NCI-H2081 treated with DMSO at 0.1 percent for 48 hours (cell line): ENCODE data around the gene SDHA.
"Not testable (repeated sequence)": the region's sequence is repeated elsewhere in the genome, so short reads cannot be mapped to it uniquely, and the experiment has no call there.

Experiments
- DNase-seq: peaks from one replicate; lab custom pipeline; 2025; lab: John Stamatoyannopoulos, UW

The SDHA gene

DNA sequence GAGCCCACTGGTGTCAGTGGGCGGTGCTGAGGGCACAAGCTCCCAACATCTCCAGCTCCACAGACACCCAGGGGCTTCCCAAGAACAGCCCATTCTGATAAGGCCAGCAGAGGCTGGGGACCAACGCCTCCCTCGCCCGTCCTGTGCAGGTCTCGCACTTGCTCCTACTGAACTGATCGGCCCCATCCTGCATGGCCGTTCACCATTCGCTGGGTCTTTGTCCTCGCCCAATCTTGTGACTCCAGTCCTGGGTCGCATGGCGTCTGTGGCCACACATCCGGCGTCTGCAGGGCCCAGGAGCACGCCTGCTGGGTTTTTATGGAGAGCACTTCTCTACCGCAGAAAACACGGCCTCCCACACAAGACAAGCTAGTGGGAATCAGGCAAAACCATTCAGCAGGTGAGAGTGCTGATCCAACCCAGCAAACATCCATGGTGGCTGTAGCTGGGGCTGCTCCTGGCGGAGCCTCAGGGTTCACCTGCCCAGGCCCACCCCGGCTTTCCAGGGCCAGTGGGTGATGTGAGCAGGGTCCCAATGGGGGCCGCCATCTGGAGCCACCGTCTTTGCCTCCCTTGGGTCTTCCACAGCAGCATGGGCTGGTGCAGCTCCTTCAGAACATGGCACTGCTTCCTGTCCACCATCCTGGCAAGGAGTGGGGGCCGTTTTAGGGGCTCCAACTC lies 19.5 kb upstream of the SDHA start:
- DNase-seq, result no peak

DNA sequence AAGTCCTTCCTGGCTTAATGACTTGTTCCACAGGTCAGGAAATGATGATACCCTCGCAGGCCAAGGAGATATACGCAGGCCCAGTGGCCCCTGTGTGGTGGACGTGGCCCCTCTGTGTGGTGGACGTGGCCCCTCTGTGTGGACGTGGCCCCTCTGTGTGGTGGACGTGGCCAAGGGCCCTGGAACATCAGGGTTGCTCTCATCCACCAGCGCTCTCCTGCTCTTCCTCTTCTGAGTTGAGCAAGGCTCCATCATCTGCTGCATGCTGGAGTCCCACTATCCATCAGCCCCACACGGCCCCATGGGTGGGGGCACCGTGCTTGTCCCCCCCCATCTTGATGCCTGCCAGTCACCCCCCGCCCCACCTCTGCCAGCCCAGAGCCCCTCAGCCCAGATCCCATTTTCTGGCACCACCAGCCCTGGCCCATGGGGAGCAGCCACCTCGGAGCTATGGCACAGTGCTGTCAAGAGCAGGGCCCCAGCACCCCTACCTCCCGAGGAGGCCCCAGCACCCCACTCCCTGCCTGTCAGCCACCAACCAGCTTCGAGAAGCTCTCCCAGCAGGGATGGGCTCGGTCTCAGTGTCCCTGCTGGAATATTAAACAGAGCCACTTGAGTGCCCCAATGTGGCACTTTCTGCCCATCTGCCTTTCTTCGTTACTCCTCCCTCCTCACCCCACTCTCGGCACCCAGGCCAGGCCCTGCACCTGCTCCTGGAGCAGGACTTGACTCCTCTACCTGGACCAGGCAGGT lies 18.7 kb upstream of the SDHA start:
- DNase-seq, result no peak

DNA sequence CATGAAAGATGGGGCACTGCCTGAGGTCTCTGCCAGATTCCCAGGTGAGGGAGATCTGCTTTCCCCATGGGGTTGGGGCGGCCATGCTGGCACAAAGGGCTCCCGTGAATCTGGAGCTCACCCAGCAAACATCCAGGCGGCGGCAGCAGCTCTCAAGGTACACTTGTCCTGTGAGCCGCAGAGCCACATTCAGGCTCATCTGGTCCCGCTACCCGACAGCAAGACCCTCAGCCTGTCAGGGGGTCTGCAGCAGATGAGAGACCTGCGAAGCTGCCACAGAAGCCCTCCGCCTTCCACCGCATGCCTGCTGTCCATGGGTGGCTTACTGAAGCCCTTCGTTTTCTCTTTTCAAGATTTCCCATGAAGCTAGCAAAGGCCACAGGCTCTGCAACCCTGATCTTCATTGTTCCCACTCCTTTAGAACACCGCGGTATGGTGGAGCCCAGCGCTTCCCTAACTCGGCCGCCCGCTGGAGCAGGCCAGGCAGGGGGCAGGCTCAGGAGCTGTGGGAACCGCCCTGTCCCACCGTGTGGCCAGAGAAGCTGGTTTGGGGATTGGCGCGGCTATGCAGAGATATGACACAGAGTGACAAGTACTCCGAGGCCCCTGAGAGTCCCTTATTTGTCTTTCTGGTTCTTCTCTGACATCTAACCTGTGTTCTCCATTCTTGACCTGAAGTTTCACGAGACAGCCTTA lies 18.0 kb upstream of the SDHA start:
- DNase-seq, result no peak

DNA sequence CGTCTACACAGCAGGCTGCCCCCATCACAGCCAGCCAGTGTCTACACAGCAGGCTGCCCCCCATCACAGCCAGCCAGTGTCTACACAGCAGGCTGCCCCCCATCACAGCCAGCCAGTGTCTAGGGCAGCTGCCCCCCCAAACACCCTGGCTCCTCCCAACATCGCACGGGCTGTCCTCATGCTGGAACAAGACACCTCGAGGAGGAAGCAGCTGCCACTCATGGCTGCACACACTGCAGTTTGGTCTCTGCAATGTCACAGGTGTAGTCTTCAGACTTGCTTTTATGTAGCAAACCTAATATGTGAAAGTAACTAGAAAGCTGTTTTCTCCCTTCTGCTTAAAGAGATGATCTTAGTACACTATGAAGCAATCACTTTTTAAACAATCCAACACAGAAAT lies 17.1 kb upstream of the SDHA start:
- no peak for DNase-seq

DNA sequence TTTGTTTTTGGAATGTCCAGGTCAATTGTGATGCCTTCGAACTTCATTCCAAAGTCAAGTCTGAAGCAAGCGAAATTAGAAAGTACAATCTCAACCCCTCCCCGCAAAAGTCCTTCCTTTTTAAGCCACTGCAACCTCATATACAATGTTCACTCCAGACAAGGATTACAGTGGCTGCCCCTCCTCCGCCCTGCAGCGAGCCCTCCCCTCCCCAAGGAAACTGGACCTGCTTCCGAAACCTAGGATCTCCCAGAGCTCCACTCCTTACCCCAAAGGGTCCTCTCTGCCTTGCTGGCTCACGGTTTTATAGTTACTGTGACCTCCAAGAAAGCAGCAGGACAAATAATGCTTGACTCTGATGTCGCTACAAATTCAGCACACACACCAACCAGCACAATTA lies 16.4 kb upstream of the SDHA start:
- no peak for DNase-seq

DNA sequence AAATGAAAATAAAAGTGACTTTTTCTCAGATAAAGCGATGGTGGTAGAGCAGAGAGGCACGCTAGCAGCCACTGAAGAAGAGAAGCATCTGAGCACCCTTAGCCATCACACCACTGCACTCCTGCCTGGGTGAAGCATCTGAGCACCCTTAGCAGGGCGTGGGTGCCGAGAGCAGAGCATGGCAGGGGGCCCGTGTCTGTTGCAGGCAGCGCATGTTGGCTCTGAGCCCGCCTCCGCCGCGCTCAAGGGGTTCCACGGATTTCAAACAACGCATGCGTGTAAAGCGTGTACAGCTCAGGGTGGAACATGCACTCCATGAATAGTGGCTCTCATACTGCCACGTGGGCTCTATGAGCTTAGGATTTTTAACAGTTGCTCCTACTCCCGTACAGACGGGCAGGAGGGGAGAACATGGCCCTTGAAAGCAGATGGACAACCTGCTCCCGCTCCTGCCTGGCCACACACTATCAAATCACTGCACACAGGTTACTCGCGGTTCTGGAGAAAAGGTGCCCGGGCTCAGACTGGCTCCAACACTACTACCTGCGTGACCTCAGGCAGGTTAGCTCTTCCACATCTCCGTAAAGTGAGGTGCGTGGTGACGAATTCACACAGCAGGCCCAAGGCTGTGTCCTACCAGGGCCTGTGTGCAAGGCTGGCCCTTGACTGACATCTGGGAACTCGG lies 14.7 kb upstream of the SDHA start:
- no peak for DNase-seq

DNA sequence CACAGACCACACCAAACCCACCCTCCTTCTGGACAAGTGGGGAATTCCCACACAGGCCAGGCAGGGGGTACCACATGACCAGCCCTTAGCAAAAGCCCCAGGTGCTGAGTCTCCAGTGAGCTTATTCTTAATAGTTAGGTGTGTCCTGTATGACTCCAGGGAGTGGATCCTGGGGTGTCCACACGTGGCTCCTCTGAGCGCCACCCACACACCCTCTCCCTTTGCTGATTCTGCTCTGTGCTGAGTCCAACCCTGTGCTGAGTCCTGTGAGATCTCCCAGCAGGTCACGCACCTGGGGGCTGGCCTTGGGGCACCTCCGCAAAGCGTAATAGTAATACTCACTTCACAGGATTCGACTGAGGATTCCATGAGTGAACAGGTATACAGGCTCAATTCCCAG lies 14.1 kb upstream of the SDHA start:
- no peak for DNase-seq

DNA sequence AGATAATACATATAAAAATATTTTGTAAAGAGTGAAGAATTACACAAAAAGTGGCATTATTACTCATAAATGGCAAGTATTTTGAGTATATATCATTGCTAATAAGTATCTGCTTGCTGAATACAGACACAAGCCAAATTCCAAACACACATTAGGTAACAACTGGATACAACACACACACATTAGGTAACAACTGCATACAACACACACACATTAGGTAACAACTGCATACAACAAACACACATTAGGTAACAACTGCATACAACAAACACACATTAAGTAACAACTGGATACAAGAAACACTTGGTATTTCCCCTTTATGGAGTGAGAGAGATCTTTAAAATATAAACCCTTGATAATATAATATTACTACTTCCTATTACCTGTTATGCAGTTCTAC lies 13.7 kb upstream of the SDHA start:
- no peak for DNase-seq

DNA sequence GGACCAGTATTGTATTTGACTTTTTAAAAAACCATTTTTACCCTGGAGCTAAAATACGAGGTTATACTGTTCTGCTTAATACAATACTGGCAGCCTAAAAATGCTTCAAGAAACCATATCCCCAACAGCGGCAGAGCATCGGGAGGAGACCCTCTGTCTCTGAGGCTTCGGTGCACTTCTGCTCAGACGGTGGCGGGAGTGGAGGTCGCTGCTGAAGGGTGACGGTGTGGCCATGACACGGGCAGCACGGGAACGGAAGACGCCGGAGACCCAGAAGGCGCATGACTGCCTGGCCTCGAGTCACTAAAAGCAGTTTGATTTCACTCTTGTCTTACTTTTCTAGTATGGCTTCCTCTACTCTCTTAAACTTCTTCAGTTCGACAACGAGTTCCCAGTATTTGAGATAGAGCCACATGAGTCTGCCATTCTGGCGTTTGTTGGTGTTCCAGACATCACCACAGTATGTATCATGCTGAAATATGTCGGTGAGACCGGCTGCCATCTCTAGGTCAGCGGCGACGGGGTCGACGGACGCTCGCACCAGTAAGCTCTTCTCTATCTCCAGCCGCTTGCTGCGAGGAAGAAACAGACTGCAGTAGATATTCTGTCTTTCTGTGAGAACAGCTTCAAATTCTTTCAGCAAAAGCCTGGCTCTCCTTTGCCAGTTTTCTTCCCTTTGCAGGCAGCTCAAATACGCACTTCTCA lies 13.0 kb upstream of the SDHA start:
- DNase-seq, result no peak

DNA sequence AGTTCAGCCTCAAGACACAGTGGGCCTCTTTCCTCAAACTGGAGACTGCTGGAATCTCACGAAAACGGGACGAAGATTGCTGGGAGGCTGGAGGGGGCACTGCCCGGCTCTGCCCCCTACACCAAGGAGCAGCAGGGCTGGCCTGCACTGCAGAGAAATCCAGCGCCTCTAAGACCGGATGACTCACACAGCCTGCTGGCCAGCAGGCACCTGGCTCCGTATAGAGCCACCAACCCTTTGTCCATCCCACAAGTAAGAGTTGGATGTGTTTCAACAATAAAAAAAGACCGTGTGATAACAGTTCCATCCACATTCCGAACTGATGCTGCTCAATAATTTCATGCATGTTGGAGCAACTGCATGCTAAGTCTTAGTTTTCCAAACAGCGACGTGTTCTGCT lies 11.7 kb upstream of the SDHA start:
- no peak for DNase-seq

DNA sequence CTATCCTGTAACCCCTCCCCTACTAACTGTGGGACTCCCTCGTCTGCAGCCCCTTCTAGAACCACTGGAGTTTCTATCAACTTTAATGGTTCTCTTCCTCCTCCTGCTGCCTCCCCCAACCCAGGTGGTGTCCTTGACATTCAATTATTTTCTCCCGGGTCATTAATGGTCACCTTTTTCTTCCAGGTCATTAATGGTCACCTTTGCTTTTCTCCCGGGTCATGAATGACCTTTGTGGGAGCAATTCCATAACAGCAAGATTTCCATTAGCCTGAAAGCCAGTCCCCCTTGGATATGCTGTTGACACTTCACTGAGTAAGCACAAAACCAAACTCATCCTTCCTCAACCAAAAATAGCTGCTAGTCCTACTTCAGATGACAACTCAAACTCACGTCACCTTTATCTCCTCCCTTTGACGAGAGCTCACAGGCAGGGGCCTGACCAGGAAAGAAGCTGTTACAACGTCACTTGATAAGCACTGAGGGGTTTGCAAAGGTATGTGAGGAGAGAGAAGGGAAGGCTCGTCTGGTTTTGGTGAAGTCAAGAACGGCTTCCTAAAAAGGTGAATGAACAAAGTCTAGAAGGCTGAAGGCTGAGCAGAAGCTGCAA lies 11.1 kb upstream of the SDHA start:
- no peak for DNase-seq

DNA sequence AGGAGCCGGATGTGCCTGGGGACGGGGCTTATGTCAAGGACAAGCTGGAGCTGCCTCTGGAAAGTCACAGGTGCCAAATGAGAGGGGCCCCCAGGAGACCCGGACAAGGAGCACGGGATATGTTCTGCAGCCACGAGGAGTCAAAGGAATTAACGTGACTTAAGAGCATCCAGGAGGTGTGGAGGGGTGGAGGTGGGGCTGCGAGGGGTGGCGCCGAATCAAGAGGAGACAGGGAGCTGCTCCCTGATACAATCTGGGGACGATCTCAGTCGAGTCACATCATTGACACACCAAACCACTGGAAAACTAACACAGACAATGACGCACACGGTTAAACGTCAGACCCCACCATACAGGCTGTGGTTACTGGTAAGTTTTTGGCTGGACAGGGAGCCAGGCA lies 10.5 kb upstream of the SDHA start:
- no peak for DNase-seq

DNA sequence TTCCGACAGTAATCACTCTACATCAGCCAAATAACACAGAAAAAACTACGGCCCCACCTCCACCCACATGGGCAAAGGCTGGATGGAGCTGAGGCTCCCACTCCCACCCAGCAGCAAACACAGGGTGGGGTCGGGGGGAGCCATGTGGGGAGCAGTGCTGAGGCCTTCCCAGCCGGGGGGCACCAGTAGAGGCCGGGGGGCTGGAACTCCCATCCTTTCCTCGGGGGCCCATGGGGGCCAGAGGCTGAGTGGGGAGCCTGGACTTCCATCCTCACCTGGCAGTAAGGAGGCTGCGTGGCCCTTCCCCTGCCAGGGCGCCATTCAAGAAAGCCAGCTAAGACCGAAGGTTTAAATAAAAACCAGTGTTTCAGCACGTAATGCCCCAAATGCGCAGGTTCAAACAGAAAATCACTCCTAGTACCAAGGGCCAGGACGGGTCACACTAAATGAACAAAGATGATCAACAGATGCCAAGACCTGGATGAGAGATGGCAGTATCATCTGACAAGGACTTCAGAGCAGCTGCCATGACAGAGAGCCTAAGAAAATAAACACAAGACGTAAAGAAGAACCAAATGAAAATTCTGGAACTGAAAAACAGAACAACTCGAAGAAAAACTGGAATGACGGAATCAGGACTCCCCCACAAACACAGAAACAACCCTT lies 9.5 kb upstream of the SDHA start:
- DNase-seq, result no peak

DNA sequence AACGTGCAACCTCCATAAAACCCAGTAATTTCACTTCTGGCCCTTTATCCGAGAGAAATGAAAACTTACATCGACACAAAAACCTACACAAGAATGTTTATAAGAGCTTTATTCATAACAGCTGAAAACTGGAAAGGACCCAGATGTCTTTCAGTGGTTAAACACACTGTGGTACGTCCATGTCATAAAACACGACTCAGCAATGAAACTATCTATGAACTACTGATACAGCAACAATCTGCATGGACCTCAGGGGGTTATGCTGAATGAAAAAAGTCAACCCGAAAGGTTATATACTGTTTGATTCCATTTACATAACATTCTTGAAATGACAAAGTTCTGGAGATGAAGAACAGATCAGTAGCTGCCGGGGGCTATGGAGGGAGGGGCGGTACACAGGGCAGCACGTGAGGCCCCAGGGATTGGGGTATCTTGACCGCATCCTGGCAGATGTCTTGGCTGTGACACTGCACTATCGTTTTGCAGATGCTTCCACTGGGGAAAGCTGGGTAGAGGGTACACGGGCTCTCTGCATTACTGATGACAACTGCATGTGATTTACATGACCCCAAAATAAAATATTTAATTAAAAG lies 4.2 kb upstream of the SDHA start:
- DNase-seq, result no peak

DNA sequence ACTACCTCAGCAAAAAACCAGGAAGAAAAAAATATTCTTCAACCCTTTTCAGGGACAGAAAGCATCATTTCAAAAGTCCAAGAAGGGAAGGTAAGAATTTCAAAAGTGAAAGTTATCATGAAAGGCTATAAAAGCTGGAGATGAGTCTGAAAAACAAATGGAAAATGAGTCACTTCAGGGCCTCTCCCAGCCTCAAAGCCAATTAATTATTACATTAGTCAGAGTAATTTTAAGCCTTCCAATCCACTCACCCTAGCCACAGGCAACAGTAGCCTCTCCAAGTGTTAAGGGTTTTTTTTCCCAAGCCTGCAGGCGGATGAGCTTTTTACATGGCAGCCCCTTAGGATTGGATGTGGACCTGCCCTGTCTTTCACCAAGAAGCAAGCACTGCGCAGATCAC lies 2.9 kb upstream of the SDHA start:
- not testable (repeated sequence) for DNase-seq

DNA sequence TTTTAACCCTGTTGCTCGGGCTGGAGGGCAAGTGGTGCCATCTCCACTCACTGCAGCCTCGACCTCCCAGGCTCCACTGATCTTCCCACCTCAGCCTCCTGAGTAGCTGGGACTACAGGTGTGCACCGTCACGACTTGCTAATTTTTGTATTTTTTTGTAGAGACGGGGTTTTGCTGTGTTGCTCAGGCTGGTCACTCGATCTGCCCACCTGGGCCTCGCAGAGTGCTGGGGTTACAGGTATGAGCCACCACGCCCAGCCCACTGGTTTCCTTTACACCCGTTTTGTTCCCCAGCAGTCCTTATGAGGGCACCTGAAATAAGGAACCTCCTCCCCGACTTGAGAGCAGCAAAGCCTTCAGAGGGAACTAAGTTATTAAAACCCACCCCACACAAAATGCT lies 2.0 kb upstream of the SDHA start:
- DNase-seq, result not testable (repeated sequence)

DNA sequence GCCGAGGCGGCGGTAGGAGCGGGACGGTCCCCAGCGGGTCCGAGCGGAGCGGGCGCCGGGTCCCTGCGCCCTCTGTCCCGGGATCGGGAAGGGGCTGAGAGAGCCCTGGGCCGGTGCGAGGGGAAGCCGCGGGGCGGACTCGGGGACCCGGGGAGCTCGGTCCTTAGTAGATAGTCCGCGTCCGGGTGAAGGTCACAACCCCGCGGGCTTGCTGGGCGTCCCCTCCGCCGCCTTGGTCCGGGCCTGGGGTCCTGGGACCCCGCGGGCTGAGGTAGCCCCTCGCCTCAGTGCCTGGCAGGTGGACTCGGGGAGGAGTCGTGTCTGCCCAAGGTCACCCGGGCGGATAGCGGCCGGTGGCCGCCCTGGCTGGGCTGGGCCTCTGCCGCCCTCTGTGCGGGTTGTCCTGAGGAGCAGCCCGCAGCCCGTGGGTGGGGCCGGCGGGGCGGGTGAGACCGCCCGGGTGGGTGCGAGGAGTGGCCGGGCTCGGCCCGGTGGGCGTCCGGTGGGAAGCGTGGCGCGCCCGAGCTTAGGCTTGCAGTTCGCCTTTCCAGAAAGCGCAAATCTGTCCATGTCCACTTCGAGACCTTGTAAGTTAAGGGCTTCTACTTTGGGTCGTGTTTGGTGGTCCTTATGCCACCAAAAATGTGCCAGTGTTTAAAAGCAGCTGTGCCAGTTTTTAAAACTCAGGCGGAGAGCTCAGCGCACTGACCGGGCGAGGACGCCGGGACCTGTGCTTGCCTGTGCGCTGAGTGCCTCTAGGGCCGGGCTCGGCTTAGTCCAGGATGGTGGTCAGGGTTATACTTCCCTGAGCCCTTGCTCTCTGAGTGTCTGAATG lies 554 bp downstream of the SDHA start:
- DNase-seq, result no peak

DNA sequence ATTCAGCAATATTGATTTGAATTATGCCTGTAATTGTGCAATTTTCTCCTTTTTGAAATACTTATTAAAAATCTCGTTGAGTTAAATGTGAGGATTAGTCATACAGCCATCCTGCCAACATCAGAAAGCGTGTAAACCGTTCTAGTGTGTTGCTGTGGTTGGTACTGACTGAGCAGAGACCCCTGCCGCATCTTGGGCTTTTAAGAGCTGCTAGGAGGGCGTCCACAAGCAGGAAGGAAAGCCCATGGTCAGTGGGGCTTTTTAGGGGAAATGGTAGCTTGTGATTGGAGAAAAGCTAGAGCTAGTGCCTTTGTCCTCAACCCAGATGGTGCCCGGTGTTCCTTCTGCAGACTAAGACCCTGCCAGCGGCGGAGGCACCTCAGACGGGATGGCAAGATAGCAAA lies 1.3 kb downstream of the SDHA start:
- DNase-seq, result no peak

DNA sequence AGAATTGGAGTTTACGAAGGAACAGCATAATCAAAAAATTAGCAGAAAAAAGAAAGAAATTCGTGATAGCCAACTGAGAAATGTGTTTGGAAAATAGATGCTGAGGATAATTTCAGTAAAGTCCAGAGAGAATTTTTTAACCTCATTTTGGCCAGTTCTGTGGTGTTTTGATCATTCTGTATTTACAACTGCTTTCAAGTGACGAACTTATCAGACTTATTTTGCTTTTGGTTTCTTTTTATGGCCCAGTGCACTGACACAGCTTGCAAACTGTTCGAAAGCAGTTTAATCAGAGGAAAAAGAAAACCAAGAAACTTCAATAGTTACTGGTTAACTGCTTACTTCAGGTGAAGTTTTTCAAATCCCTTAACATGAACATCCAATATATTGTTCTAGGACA lies 1.9 kb downstream of the SDHA start:
- no peak for DNase-seq
